ENCODE results near the gene PBX1.

The PBX1 gene

GRCh38 chr1:164794356-164794755, 235.4 kb downstream of the PBX1 start:
- no peak for TF ChIP-seq CTCF (IDR thresholded peaks at IDR 0.05)
- Histone ChIP-seq H3K27ac (no peak overlapping the region), H3K4me1 (ENCODE audit: control insufficient read depth in 1 of 2, insufficient read depth in 1 of 2, low read depth in 1 of 2, low read length in 1 of 2) (no peaks in the 10 kb centered on the region), H3K36me3 (no peaks in the 10 kb centered on the region), H3K4me3 (ENCODE audit: low read depth in 1 of 2, low read length in 1 of 2) (no peak overlapping the region), H3K27me3 (no peaks in the 10 kb centered on the region), H3K9me3 (no peaks in the 10 kb centered on the region)

- Histone ChIP-seq H3K27ac (no peak overlapping the region), H3K4me1 (ENCODE audit: control insufficient read depth in 1 of 2, insufficient read depth in 1 of 2, low read depth in 1 of 2, low read length in 1 of 2) (no peaks in the 10 kb centered on the region)
- TF ChIP-seq CTCF (IDR thresholded peaks at IDR 0.05) = no peak
Observed at GRCh38 chr1:164796916-164797315, 237.9 kb downstream of the PBX1 start.

DNA sequence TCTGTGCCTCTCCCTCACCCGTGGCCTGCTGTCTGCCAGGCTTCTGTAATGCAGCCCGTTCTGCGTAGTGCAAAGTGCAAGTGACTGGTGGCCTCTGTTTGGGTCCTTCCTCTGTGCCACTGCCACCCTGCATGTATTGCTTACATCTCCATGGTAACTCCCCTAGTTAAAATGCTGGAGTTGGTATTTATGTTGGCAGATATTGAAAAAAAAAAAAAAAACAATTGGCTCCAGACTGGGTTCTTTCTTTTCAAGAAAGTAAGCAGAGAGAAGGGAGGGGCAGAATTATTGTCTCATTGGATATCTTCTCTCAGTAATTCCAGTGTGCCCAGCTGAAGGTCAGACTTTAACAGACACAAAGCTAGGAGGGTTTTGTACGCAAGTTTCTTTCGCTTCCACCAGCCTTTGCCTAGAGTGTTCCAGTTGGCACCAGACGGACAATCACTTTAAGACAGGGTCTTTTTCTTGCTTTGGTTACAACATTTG, 242.3 kb downstream of the PBX1 start:
- Histone ChIP-seq H3K4me1 (ENCODE audit: control insufficient read depth in 1 of 2, insufficient read depth in 1 of 2, low read depth in 1 of 2, low read length in 1 of 2) (no peaks in the 10 kb centered on the region), H3K9me3 (no peaks in the 10 kb centered on the region), H3K4me3 (ENCODE audit: low read depth in 1 of 2, low read length in 1 of 2) (no peak overlapping the region), H3K27ac (no peak overlapping the region), H3K27me3 (no peaks in the 10 kb centered on the region), H3K36me3 (no peaks in the 10 kb centered on the region)
- no peak for TF ChIP-seq CTCF (IDR thresholded peaks at IDR 0.05)

More at GRCh38 chr1:164796916-164797315, 237.9 kb downstream of the PBX1 start:
- Histone ChIP-seq H3K4me3 (ENCODE audit: low read depth in 1 of 2, low read length in 1 of 2) (no peak overlapping the region), H3K9me3 (no peaks in the 10 kb centered on the region), H3K27me3 (no peaks in the 10 kb centered on the region), H3K36me3 (no peaks in the 10 kb centered on the region)

DNA sequence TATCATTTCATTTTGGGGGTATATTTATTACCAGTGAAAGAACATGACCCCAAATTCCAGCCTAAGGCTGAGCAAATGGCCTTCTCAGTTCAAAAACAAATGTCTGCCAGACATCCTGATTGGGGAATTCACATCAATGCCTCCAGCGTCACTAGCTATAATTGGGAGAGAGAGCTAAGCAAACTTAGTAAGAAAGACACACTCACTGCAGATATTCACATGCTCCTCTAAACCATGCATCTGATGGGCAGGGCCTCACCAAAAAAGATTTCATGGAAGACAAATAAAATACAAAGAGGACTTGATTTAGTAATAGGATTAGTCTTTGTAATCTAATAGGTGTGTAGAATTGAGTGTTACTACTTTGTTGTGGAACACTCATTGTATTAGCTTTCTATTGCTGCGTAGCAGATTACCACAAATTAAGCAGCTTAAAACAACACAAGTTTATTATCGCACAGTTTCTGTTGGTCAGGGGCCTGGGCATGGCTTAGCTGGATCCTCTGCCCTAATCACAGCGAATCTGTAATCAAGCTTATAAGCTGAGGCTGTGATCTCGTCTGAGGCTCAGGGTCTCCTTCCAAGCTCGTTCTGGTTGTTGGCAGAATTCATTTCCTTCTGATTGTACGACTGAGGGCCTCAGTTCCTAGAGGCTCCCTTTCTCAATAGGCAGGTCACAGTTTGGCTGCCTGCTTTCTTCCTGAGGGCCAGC, 243.0 kb downstream of the PBX1 start:
- Histone ChIP-seq H3K4me3 (ENCODE audit: low read depth in 1 of 2, low read length in 1 of 2) (no peak overlapping the region), H3K27me3 (no peaks in the 10 kb centered on the region), H3K27ac (no peak overlapping the region), H3K36me3 (no peaks in the 10 kb centered on the region), H3K9me3 (no peaks in the 10 kb centered on the region), H3K4me1 (ENCODE audit: control insufficient read depth in 1 of 2, insufficient read depth in 1 of 2, low read depth in 1 of 2, low read length in 1 of 2) (no peaks in the 10 kb centered on the region)
- no peak for TF ChIP-seq CTCF (IDR thresholded peaks at IDR 0.05)

GRCh38 chr1:164802529-164803282, 243.7 kb downstream of the PBX1 start:
- Histone ChIP-seq H3K27me3 (no peaks in the 10 kb centered on the region), H3K4me3 (ENCODE audit: low read depth in 1 of 2, low read length in 1 of 2) (no peak overlapping the region), H3K4me1 (ENCODE audit: control insufficient read depth in 1 of 2, insufficient read depth in 1 of 2, low read depth in 1 of 2, low read length in 1 of 2) (no peaks in the 10 kb centered on the region), H3K36me3 (no peaks in the 10 kb centered on the region), H3K9me3 (no peaks in the 10 kb centered on the region), H3K27ac (no peak overlapping the region)
- TF ChIP-seq CTCF (IDR thresholded peaks at IDR 0.05) = no peak

Measured in neutrophil (primary cell).